GM18519 (cell line): Measurements from ENCODE around the gene S100A11.

Source experiments
- ATAC-seq: cut with Tn5 transposase; IDR thresholded peaks from one replicate; pipeline ENCODE4 v1.9.1; 2021; ENCODE audit warnings: mild to moderate bottlenecking, moderate library complexity; ENCODE audit not compliant: unreplicated experiment, low FRiP score

Gene S100A11

DNA sequence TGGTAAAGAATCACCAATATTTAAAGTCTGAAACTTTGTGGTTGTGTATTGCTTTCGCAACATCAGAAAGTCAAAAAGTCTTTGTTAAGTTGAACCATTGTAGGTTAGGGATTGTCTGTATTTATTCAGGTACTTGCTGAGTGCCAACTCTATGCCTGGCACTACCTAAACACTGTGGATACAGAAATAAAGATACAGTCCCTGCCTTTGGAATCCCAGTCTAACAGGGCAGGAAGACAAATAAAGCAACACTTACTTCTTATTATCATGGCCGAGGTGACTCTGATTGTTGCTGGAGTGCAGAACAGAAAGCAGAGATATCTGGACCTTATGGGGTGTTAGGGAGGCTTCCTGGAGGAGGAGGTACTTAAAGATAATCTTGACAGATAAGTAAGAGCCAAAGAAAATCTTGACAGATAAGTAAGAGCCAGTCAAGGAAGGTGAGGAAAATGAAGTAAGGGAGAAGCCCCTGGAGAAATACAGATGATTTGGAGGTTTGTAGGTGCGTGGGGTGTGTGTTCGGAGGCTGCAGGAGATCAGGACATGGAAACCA is 31.4 kb downstream of the S100A11 start:
- no peak for ATAC-seq

GRCh38 chr1:152003846-152004442 is 32.9 kb downstream of the S100A11 start:
- no peak for ATAC-seq

GRCh38 chr1:152002960-152003359 is 33.8 kb downstream of the S100A11 start:
- ATAC-seq = no peak

DNA sequence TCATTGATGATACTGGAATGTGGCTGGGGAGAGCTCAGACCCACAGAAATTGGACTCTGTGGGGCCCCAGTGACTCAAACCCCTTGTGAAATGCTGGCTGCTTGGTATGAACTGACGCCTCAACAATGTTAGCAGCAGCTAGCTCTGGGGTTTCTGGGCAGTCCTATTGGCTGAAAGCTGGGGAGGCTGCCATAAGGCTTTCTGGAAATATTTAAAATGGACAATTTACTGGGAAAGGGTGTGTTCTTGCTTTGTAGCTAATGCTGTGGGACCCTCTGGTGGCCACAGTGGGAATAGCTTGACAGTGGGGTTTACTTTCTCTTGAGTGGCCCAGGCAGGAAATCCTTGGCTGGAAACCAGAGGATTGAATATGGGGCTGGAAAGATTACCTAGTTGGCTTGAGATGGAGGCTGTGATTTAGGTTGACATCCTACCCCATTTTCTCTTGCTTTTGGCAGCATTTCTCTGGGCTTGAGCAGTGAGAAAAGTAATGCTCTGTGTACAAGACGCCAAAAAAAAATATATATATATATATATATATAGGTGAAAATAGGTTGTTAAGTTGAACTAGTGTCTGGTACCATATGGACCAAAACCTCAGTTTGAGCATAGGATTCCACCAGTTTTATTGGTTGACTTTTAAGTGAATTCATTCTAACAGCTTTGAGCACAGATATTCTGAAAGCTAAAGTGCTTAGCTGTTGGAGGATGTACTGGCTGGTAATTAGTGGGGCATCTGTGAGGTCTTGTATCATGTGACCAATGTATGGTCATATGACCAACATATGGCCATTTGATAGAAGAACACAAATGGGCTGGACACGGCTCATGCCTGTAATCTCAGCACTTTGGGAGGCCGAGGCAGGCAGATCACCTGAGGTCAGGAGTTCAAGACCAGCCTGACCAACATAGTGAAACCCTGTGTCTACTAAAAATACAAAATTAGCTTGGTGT is 34.9 kb downstream of the S100A11 start:
- no peak for ATAC-seq

DNA sequence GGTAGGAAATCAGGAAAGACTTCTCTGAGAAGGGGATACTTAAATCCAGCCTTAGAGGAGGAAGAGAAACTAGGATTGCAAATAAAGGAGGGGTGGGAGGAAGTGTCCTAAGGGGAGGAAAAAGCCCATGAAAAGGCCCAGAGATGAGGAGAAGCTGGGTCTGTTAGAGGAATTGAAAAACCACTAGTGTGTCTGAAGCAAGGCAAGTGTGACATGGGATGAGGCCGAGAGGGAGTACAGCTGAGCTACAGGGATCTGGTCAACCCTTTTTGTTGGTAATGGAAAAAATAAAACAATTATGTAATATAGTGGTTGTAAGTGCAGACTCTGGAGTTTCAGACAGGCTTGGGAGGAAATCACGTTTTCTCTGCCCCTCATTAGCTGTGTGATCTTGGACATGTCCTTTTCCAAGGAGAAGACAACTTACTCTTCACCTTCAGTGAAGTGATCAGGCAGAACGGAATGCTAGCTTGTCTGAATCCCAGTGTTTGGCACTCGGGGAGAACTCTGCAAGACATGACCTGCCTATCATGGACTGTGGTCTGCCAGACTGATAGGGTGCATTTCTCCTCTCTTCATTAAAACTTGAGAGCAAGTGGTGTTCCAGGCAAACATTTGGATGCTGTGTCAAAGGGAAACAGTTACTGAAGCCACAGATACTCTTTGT is 35.7 kb downstream of the S100A11 start:
- ATAC-seq = no peak

DNA sequence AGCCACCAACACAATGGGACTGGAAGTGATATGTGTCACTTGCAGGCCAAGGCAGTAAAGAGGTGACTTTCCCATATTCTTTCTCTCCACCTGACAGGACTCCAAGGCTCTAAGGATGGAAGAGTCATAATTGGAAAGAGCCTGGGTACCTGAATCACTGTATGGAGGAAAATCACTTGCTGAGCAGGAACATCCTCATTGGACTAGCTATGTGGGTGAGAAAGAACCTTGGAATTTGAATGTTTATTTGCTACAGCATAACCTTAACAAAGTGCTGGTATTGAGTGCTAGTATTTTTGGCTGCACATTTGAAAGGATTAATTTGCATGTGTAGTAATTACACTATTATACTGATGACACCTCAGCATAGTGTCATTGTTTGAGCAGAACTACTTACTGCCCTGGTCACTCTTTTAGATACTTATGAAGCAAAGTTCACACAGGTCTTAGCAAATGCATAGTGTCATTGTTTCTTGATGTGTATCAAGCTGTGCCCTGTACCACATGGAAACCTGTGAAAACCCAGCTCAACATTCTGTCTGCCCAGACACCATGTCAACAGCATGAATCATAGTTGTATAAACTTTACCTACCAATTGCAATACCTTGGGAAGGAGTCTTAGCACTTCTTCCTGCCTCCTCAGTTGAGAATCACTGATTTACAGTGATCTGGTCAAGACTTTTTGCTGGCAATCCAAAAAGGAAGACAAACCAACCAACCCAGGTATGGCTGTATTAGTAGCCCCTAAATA is 38.0 kb downstream of the S100A11 start:
- ATAC-seq = no peak

GRCh38 chr1:151997284-151997570 is 39.6 kb downstream of the S100A11 start:
- no peak for ATAC-seq

GRCh38 chr1:151995774-151996173 is 41.0 kb downstream of the S100A11 start:
- ATAC-seq = no peak

GRCh38 chr1:151994956-151995355 is 41.8 kb downstream of the S100A11 start:
- ATAC-seq = no peak

- ATAC-seq = no peak
Observed at GRCh38 chr1:151993734-151994496, 42.9 kb downstream of the S100A11 start, which contains the start of gene S100A10. Gene S100A10, minus strand, starts transcription at chr1:151993859. Its CDS starts 7,629 bp downstream, at chr1:151986230.

- no peak for ATAC-seq
Observed at GRCh38 chr1:151993084-151993733, 43.6 kb downstream of the S100A11 start.

DNA sequence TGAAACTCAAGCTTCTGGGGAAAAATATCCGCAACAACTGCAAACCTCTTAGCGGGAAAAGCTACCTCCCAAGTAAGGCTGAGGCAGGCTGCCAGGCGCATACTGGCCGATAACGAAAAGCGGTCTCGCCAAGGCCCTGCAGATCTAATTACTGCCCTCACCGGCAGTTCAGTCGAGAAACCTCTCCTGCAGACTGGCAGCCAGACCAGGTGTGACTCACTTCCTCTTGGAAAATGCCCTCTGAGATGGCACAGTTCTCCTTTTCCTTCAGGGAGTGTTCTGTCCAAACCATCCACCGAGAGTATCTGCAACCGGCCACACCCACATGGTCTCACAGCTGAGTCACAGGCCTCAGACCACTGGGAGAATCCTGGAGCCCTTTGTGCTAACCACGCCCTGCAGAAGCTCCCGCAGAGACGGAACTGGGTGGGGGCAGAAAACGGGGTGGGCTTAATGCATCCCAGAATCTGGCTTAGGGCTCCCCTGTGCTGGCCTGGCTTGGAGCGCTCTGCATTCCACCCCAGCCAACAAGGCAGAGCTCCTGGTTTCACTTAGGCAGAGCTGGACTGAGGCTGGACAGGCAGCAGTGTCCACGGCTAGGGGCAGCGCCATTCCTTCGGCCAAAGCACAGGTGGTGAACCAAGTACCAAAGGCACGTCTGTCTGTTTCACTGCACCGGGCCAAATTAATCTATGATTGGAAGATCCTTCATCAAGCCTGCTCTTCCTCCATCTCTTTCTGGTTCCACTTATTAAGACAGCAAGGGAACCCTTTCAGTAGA is 44.3 kb downstream of the S100A11 start:
- no peak for ATAC-seq

- ATAC-seq = no peak
Observed at GRCh38 chr1:151991663-151992302, 45.0 kb downstream of the S100A11 start.

DNA sequence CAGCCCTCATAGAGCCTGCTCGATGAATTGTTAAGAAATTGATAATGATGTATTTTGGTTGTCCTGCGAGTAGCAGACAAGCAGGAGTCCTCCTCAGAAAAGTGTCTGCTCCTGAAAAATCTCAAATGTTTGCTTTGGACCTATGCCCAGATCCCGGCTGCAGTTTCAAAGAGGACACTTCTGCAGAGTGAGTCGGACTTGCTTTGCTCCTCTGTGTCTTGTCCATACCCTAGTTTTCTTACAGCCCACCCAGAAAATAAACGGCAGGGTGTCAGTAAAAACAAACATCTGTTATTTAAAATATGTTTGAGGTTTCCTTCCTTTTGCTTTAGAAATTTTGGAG is 46.0 kb downstream of the S100A11 start:
- no peak for ATAC-seq

DNA sequence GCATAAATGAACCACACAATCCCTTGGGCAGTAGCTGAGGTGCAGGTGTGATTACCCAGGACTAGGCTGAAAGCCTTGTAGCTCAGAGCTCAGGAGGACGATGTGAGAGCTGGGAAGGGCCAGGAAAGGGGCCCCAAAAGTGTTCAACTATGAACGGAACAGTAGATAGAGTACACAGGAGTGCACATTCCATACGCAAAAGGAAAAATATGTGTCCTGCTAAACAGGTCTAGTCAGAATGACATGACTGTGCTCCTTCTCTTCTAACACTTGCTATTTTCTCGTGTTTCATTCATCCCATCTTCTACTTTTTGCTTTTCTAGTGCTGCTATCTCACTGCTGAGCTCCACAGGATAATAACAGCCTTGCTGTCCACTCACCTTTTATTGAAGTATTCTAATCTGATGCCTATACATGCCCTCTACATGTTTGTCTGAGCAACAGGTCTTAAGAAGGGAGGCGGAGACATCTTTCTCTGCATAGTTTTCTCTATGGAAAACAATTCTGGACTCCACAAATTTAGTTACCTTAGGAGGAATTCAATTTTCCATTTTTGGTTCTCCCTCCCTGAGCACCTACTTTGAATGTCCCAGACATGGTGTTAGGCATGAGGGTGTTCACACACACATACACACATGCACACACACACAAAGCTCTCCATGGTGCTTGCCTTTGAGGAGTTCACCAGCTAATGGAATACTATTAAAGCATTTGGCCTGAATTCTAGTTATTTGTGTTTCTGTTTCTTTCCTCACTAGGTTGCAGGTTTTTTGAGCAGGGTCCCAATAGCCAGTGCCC is 46.5 kb downstream of the S100A11 start:
- no peak for ATAC-seq

DNA sequence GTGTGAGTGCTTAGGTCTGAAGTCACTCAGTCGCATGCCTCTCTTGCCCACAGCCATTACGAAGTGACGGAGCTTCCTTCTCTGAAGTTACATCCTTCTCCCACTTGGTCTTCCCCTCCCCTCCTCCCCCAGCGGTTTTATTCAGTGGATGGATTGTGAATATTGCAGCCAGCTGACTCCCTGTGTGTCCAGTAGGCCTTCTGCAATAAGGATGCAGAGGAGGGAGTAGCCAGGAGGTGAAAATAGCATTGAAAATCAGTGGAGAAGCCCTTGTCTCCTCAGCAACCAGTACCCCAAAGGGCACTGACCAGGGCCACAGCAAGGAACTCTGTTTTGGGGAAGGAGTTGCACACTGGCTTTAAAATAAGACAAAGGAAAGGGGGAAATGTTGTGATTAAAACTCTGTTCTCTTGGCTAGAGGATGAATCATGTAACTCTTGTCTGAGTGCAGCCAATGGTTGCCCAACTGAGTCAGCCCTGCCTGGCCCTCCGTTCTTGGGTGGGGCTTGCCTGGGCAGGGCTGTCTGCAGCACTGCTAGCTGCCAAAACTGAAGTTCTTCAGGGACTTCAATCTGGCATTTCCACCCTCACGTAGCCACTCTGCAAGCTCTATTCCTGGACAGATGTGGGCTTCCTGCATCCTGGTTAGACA is 47.5 kb downstream of the S100A11 start:
- no peak for ATAC-seq

DNA sequence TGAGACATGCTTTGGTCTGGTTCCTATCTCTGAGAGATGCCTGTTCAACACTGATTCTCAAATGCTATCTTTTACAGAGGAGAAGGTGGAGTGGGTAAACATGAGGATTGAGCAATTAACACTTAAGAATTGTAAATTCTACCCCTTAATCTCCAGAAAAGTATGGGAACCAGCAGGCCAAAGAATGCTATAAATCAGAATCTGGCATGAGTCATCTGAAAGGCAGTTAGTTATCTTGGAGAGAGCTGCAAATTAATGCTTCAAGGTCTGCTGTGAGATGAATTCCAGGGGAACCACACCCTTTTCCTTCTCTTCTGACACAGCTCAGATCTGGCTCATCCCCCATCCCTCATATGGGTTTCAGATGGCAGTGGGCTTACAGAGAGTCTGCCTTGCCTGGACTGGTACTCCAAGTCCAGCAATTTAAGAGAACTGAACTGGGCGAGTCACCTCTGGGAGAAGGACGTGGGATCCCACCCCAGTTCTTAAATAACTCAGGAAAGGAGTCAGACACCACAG is 48.3 kb downstream of the S100A11 start:
- ATAC-seq = no peak
